ENCODE data around the gene SENP5.
"Not testable (repeated sequence)": the region's sequence is repeated elsewhere in the genome, so short reads cannot be mapped to it uniquely, and the experiment has no call there.

- not testable (repeated sequence) for TF ChIP-seq POLR2A (IDR thresholded peaks at IDR 0.05; ENCODE audit: extremely low read depth, insufficient read length); MYC (IDR thresholded peaks at IDR 0.05; ENCODE audit: low read depth, low read length)
- TF ChIP-seq, protein P1, sequence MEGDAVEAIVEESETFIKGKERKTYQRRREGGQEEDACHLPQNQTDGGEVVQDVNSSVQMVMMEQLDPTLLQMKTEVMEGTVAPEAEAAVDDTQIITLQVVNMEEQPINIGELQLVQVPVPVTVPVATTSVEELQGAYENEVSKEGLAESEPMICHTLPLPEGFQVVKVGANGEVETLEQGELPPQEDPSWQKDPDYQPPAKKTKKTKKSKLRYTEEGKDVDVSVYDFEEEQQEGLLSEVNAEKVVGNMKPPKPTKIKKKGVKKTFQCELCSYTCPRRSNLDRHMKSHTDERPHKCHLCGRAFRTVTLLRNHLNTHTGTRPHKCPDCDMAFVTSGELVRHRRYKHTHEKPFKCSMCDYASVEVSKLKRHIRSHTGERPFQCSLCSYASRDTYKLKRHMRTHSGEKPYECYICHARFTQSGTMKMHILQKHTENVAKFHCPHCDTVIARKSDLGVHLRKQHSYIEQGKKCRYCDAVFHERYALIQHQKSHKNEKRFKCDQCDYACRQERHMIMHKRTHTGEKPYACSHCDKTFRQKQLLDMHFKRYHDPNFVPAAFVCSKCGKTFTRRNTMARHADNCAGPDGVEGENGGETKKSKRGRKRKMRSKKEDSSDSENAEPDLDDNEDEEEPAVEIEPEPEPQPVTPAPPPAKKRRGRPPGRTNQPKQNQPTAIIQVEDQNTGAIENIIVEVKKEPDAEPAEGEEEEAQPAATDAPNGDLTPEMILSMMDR (IDR thresholded peaks at IDR 0.05; ENCODE audit: low read depth, low read length) = not testable (repeated sequence)
Measured at GRCh38 chr3:196874511-196875094, 6.9 kb downstream of the SENP5 start.
